Progenitor cell of endocrine pancreas (in vitro differentiated cells): ENCODE data around the gene GAS1. TPM values are rescaled to one million over a fixed set of nuclear protein-coding genes. Genes with fewer than 3 reads are reported as not detected.

Experiments used
- DNase-seq: peaks from one replicate; pipeline ENCODE4 v3.0.0; 2021; ENCODE audit warnings: low spot score; ENCODE audit not compliant: unreplicated experiment
- H3K27ac Mint-ChIP-seq: 2 replicates; pipeline ENCODE4 v1.8.0; 2021; ENCODE audit warnings: mild to moderate bottlenecking, moderate library complexity, mixed read lengths
- H3K27me3 Mint-ChIP-seq: 2 replicates; pipeline ENCODE4 v1.8.0; 2021; ENCODE audit warnings: mixed read lengths
- H3K36me3 Mint-ChIP-seq: 2 replicates; pipeline ENCODE4 v1.8.0; 2022; ENCODE audit warnings: mixed read lengths; ENCODE audit not compliant: insufficient read depth
- H3K4me1 Mint-ChIP-seq: 2 replicates; pipeline ENCODE4 v1.8.0; 2021; ENCODE audit warnings: low read depth, mixed read lengths
- H3K4me3 Mint-ChIP-seq: 2 replicates; pipeline ENCODE4 v1.8.0; 2021; ENCODE audit warnings: low read depth, mild to moderate bottlenecking, moderate library complexity, mixed read lengths
- H3K9me3 Mint-ChIP-seq: 2 replicates; pipeline ENCODE4 v1.8.0; 2021; ENCODE audit warnings: low read depth, mixed read lengths
- CTCF ChIP-seq: fragments of 200-600 bp; sonication (generic); IDR thresholded peaks from one replicate; pipeline ENCODE4 v1.5.0; 2021; ENCODE audit warnings: antibody characterized with exemption, mild to moderate bottlenecking; ENCODE audit not compliant: unreplicated experiment
- total RNA-seq: library from RNA; stranded (reverse); gene quantifications from 2 replicates; pipeline ENCODE4 v1.2.1, GENCODE V29; 2021

The GAS1 gene
- total RNA-seq, 1 donor from 2014 or later = 4.0 TPM

- H3K27ac Mint-ChIP-seq = no peak overlapping the region
- no peak for DNase-seq
- H3K27me3 Mint-ChIP-seq = peaks cover 10% of the 10 kb centered on the region
- no peaks in the 10 kb centered on the region for H3K9me3 Mint-ChIP-seq
- H3K4me3 Mint-ChIP-seq = no peak overlapping the region
- H3K4me1 Mint-ChIP-seq = peaks cover 5% of the 10 kb centered on the region
- no peaks in the 10 kb centered on the region for H3K36me3 Mint-ChIP-seq
- no peak for TF ChIP-seq CTCF
Measured at GRCh38 chr9:86987900-86988299, 40.6 kb upstream of the GAS1 start.

GRCh38 chr9:86985132-86985647 lies 37.9 kb upstream of the GAS1 start:
- Mint-ChIP-seq H3K9me3 (no peaks in the 10 kb centered on the region), H3K27ac (no peak overlapping the region), H3K4me1 (peaks cover 3% of the 10 kb centered on the region), H3K4me3 (no peak overlapping the region), H3K27me3 (peaks cover 25% of the 10 kb centered on the region), H3K36me3 (no peaks in the 10 kb centered on the region)
- no peak for TF ChIP-seq CTCF
- no peak for DNase-seq

DNA sequence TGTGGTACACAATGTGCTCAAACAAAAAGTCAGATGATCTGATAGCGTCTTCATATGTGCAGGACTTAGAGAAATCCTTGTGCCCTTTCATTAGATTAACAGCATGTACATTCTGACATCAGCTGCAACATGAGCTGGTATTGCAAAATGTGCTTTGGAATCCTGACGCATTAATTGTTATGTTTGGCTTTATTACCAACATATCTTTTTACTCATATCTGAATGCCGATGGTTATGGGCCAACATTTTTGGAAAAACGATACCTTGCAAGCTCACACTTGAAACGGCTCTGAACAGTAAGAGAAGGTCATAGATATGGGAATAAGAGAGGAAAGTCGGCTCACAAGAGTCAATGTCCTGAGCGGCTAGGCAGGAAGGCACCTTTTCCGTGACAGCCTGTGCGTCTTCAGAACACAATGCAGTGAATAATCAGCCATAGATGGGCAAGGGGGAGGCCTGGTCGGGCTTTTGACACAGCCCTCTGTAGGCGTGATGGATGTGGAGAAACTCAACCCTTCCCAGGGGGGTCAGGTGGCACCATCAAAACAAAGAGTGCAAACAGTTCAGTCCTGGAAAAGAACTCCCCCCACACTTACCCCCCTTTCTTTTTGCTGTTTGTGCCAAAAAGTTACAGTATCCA lies 36.4 kb upstream of the GAS1 start:
- H3K4me1 Mint-ChIP-seq = peaks cover 3% of the 10 kb centered on the region
- no peaks in the 10 kb centered on the region for H3K36me3 Mint-ChIP-seq
- no peak overlapping the region for H3K27ac Mint-ChIP-seq
- no peak for DNase-seq
- TF ChIP-seq CTCF = no peak
- no peaks in the 10 kb centered on the region for H3K9me3 Mint-ChIP-seq
- peaks cover 22% of the 10 kb centered on the region for H3K27me3 Mint-ChIP-seq
- no peak overlapping the region for H3K4me3 Mint-ChIP-seq

- Mint-ChIP-seq H3K27me3 (peaks cover 22% of the 10 kb centered on the region), H3K36me3 (no peaks in the 10 kb centered on the region), H3K4me3 (no peak overlapping the region), H3K4me1 (peaks cover 3% of the 10 kb centered on the region), H3K27ac (no peak overlapping the region), H3K9me3 (no peaks in the 10 kb centered on the region)
- DNase-seq = no peak
- TF ChIP-seq CTCF = no peak
Measured at GRCh38 chr9:86983249-86983619, 35.9 kb upstream of the GAS1 start.

DNA sequence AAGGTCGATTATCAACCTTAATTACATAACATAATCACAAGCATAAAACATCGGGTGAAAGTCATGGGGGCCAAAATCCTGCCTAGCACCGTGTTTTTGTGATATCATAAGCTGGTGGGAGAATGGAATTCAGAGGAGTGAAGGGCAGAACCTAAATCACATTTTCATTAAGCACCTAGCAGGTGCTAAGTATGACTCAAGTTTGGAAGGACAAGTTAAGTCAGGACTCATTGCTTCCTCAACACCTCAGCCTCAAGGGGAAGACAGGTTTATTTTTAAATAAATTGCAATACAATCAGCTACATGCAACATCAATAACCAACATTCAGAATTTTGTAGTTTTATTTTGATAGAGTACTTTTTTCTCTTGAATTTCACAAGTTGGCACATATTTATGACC lies 33.5 kb upstream of the GAS1 start:
- TF ChIP-seq CTCF = no peak
- Mint-ChIP-seq H3K27ac (no peak overlapping the region), H3K4me1 (peaks cover 3% of the 10 kb centered on the region), H3K27me3 (peaks cover 25% of the 10 kb centered on the region), H3K9me3 (no peaks in the 10 kb centered on the region), H3K36me3 (no peaks in the 10 kb centered on the region), H3K4me3 (no peak overlapping the region)
- DNase-seq = no peak
